H9 (cell line): ENCODE measurements around the gene CHCHD6. TPM values are rescaled to one million over a fixed set of nuclear protein-coding genes. Genes with fewer than 3 reads are reported as not detected.
A peak's percentile ranks its signal among the peaks of the same experiment; 100 is the strongest.

Source experiments
- DNase-seq: peaks from one replicate; pipeline ENCODE4 v3.0.0-alpha.2; 2017
- H2AFZ ChIP-seq: one replicate; pipeline ENCODE4 v1.6.1; 2013; ENCODE audit warnings: mild to moderate bottlenecking, low read length, control low read depth, moderate library complexity
- H2AK5ac ChIP-seq: 2 replicates; pipeline ENCODE4 v1.6.1; 2013; ENCODE audit warnings: low read length, control low read depth, mixed read lengths; ENCODE audit not compliant: insufficient read length
- H2BK120ac ChIP-seq: one replicate; pipeline ENCODE4 v1.6.1; 2013; ENCODE audit warnings: low read depth, mild to moderate bottlenecking, low read length, control low read depth, inconsistent platforms; ENCODE audit not compliant: poor library complexity, severe bottlenecking
- H2BK12ac ChIP-seq: 2 replicates; pipeline ENCODE4 v1.6.1; 2013; ENCODE audit warnings: low read length, control low read depth, mixed read lengths, low read depth; ENCODE audit not compliant: insufficient read length
- H2BK15ac ChIP-seq: 2 replicates; pipeline ENCODE4 v1.6.1; 2013; ENCODE audit warnings: low read depth, low read length, control low read depth
- H2BK20ac ChIP-seq: one replicate; pipeline ENCODE4 v1.6.1; 2013; ENCODE audit warnings: low read depth, mild to moderate bottlenecking, low read length, control low read depth, inconsistent platforms; ENCODE audit not compliant: poor library complexity, severe bottlenecking
- H2BK5ac ChIP-seq: 2 replicates; pipeline ENCODE4 v1.6.1; 2013; ENCODE audit warnings: low read length, control low read depth, mixed read lengths; ENCODE audit not compliant: insufficient read length
- H3K14ac ChIP-seq: 2 replicates; pipeline ENCODE4 v1.6.1; 2013; ENCODE audit warnings: low read length, control low read depth; ENCODE audit not compliant: insufficient read depth
- H3K18ac ChIP-seq: 2 replicates; pipeline ENCODE4 v1.6.1; 2013; ENCODE audit warnings: low read depth, mild to moderate bottlenecking, mixed read lengths, low read length, control low read depth; ENCODE audit not compliant: insufficient read length
- H3K23ac ChIP-seq: 2 replicates; pipeline ENCODE4 v1.6.1; 2013; ENCODE audit warnings: low read length, control low read depth, mixed read lengths, low read depth; ENCODE audit not compliant: insufficient read length
- H3K23me2 ChIP-seq: 2 replicates; pipeline ENCODE4 v1.6.1; 2013; ENCODE audit warnings: low read depth, mild to moderate bottlenecking, mixed read lengths, low read length, control low read depth; ENCODE audit not compliant: insufficient read length, poor library complexity, severe bottlenecking
- H3K27ac ChIP-seq: 2 replicates; pipeline ENCODE4 v1.5.1; 2013; ENCODE audit warnings: low read length, control low read depth, mixed read lengths, low read depth; ENCODE audit not compliant: insufficient read length
- H3K27me3 ChIP-seq: 2 replicates; pipeline ENCODE4 v1.6.1; 2013; ENCODE audit warnings: low read length, control low read depth, inconsistent platforms; ENCODE audit not compliant: insufficient read depth
- H3K4ac ChIP-seq: 2 replicates; pipeline ENCODE4 v1.6.1; 2013; ENCODE audit warnings: low read depth, mild to moderate bottlenecking, control low read depth, inconsistent platforms, low read length, moderate library complexity
- H3K4me1 ChIP-seq: 2 replicates; pipeline ENCODE4 v1.6.1; 2013; ENCODE audit warnings: low read length, control low read depth, inconsistent platforms; ENCODE audit not compliant: insufficient read depth
- H3K4me2 ChIP-seq: 2 replicates; pipeline ENCODE4 v1.6.1; 2013; ENCODE audit warnings: low read length, control low read depth, mixed read lengths; ENCODE audit not compliant: insufficient read length, insufficient read depth
- H3K56ac ChIP-seq: 2 replicates; pipeline ENCODE4 v1.6.1; 2013; ENCODE audit warnings: low read depth, mild to moderate bottlenecking, mixed read lengths, low read length, control low read depth; ENCODE audit not compliant: insufficient read length
- H3K79me1 ChIP-seq: 2 replicates; pipeline ENCODE4 v1.6.1; 2013; ENCODE audit warnings: low read depth, mild to moderate bottlenecking, moderate library complexity, low read length, control low read depth, inconsistent platforms; ENCODE audit not compliant: insufficient read depth, poor library complexity, severe bottlenecking
- H3K79me2 ChIP-seq: 2 replicates; pipeline ENCODE4 v1.6.1; 2013; ENCODE audit warnings: low read length, control low read depth, inconsistent platforms; ENCODE audit not compliant: insufficient read depth
- H3K9ac ChIP-seq: 2 replicates; pipeline ENCODE4 v1.6.1; 2013; ENCODE audit warnings: low read length, control low read depth, mixed read lengths; ENCODE audit not compliant: insufficient read length; ENCODE audit errors: extremely low read depth
- H3K9me3 ChIP-seq: one replicate; pipeline ENCODE4 v1.6.1; 2013; ENCODE audit warnings: low read depth, low read length, inconsistent platforms; ENCODE audit not compliant: control insufficient read depth
- H3T11ph ChIP-seq: one replicate; pipeline ENCODE4 v1.6.1; 2013; ENCODE audit warnings: mild to moderate bottlenecking, low read length, control low read depth, inconsistent platforms
- H4K20me1 ChIP-seq: one replicate; pipeline ENCODE4 v1.6.1; 2013; ENCODE audit not compliant: control insufficient read depth, insufficient read length, insufficient read depth
- H4K5ac ChIP-seq: 2 replicates; pipeline ENCODE4 v1.6.1; 2013; ENCODE audit warnings: low read depth, mild to moderate bottlenecking, mixed read lengths, low read length, control low read depth; ENCODE audit not compliant: insufficient read length
- H4K8ac ChIP-seq: replicated peaks from 2 replicates; pipeline ENCODE4 v1.6.1; 2013; ENCODE audit warnings: low read length, control low read depth, mixed read lengths, low read depth; ENCODE audit not compliant: insufficient read length
- H4K91ac ChIP-seq: 2 replicates; pipeline ENCODE4 v1.6.1; 2013; ENCODE audit warnings: low read depth, mild to moderate bottlenecking, moderate library complexity, mixed read lengths, low read length, control low read depth; ENCODE audit not compliant: insufficient read length
- H3K27ac Mint-ChIP-seq, 3 experiments: 2 replicates in 2 of 3; 3 replicates in 1 of 3; pipeline ENCODE4 v1.8.0; 2020 to 2021; ENCODE audit warnings: mixed read lengths in 3 of 3, mild to moderate bottlenecking in 1 of 3, moderate library complexity in 1 of 3
- H3K27me3 Mint-ChIP-seq: 2 replicates; pipeline ENCODE4 v1.8.0; 2021; ENCODE audit warnings: low read depth, mild to moderate bottlenecking, moderate library complexity, mixed read lengths
- H3K36me3 Mint-ChIP-seq, 3 experiments: 2 replicates in 2 of 3; 3 replicates in 1 of 3; pipeline ENCODE4 v1.8.0; 2020 to 2021; ENCODE audit warnings: low read depth in 3 of 3, mixed read lengths in 3 of 3; ENCODE audit not compliant: insufficient read depth in 1 of 3
- H3K4me1 Mint-ChIP-seq, 2 experiments: 2 replicates each; pipeline ENCODE4 v1.8.0; 2020; ENCODE audit warnings: mixed read lengths in 2 of 2
- H3K4me3 Mint-ChIP-seq, 2 experiments: 2 replicates in 1 of 2; 3 replicates in 1 of 2; pipeline ENCODE4 v1.8.0; 2020 to 2021; ENCODE audit warnings: mild to moderate bottlenecking in 2 of 2, mixed read lengths in 2 of 2, moderate library complexity in 1 of 2
- H3K9me3 Mint-ChIP-seq, 2 experiments: 2 replicates in 1 of 2; 3 replicates in 1 of 2; pipeline ENCODE4 v1.8.0; 2020; ENCODE audit warnings: mild to moderate bottlenecking in 2 of 2, mixed read lengths in 2 of 2, moderate library complexity in 1 of 2
- CTCF ChIP-seq: fragments of 200-600 bp; sonication (generic); conservative IDR thresholded peaks from 3 replicates; pipeline ENCODE4 v1.8.0; 2021; ENCODE audit warnings: antibody characterized with exemption, mild to moderate bottlenecking
- WGBS: extraction: QIAGEN DNeasy Blood & Tissue Kit; methylation state at CpG from one replicate; pipeline ENCODE4 v1.1.7; 2013; ENCODE audit warnings: missing lambda C conversion rate, low lambda C conversion rate, mixed read lengths; ENCODE audit not compliant: insufficient read length; ENCODE audit errors: extremely low coverage; 5-methylcytosine and 5-hydroxymethylcytosine counted together
- total RNA-seq: library from RNA; stranded (reverse); gene quantifications from 2 replicates; pipeline ENCODE4 v1.2.1, GENCODE V29; 2021

Gene CHCHD6
- total RNA-seq, 1 experiment from 2014 or later: 34.2 TPM

- Histone ChIP-seq H3T11ph (no peak overlapping the region), H3K4me2 (no peak overlapping the region), H2BK15ac (no peak overlapping the region), H3K27ac (no peak overlapping the region), H2BK120ac (no peak overlapping the region), H4K91ac (no peak overlapping the region), H3K79me2 (no peaks in the 10 kb centered on the region), H3K9ac (no peak overlapping the region), H2AFZ (no peak overlapping the region), H2BK20ac (no peak overlapping the region), H4K8ac (no peak overlapping the region), H3K9me3 (no peaks in the 10 kb centered on the region), H3K56ac (no peak overlapping the region), H4K20me1 (no peaks in the 10 kb centered on the region), H2BK5ac (no peak overlapping the region), H3K23me2 (no peaks in the 10 kb centered on the region), H4K5ac (no peak overlapping the region), H3K4me1 (no peaks in the 10 kb centered on the region), H3K27me3 (no peaks in the 10 kb centered on the region), H3K18ac (no peak overlapping the region), H3K4ac (no peak overlapping the region), H3K79me1 (no peaks in the 10 kb centered on the region), H2AK5ac (no peak overlapping the region), H3K23ac (no peak overlapping the region), H2BK12ac (no peak overlapping the region), H3K14ac (no peak overlapping the region)
- Mint-ChIP-seq H3K9me3 (no peaks in the 10 kb centered on the region), H3K27ac (peak overlapping the region in 2 of 3 experiments; percentile 42 to 62; a peak in 3 of 7 replicates), H3K4me1 (peaks cover 0 to 7% of the 10 kb centered on the region in 2 experiments; a peak in 1 of 4 replicates), H3K4me3 (no peak overlapping the region), H3K27me3 (no peaks in the 10 kb centered on the region), H3K36me3 (no peaks in the 10 kb centered on the region)
- no CpG with 5 or more reads among the region's 15 CpGs for WGBS
- TF ChIP-seq CTCF: no peak
- DNase-seq: no peak
Observed at GRCh38 chr3:126930936-126931600, 227.0 kb downstream of the CHCHD6 start.
